ENCODE data around the gene EPC1. TPM values are rescaled to one million over a fixed set of nuclear protein-coding genes. Genes with fewer than 3 reads are reported as not detected.

The EPC1 gene
- total and polyA plus RNA-seq, 2 experiments from 2014 or later = 10.6 to 12.5 TPM

- WGBS, 2 experiments (ENCODE audit: low coverage in 1 of 2, low lambda C conversion rate in 2 of 2, missing lambda C conversion rate in 2 of 2) = 1 to 2% methylated on average over 36 to 45 of the region's 49 CpGs
- Histone ChIP-seq H3K27ac (peak overlapping the region; percentile 100), H3K4me2 (ENCODE audit: unreplicated experiment) (peak overlapping the region; percentile 64), H2AFZ (peak overlapping the region; percentile 71), H3K9me3 (ENCODE audit: low read depth) (no peaks in the 10 kb centered on the region), H3K4me1 (ENCODE audit: insufficient read depth) (peaks cover 22% of the 10 kb centered on the region), H3K79me2 (ENCODE audit: insufficient read depth) (peaks cover 85% of the 10 kb centered on the region), H3K4me3 (peak overlapping the region; percentile 97), H4K20me1 (ENCODE audit: insufficient read depth) (peaks cover 24% of the 10 kb centered on the region), H3K9me2 (ENCODE audit: insufficient read depth) (no peaks in the 10 kb centered on the region), H3K27me3 (replicated peaks; ENCODE audit: insufficient read depth) (no peaks in the 10 kb centered on the region), H3K9ac (peak overlapping the region; percentile 100), H3F3A (ENCODE audit: insufficient read depth) (peaks cover 14% of the 10 kb centered on the region), H3K36me3 (ENCODE audit: low read depth) (peaks cover 10% of the 10 kb centered on the region)
- in situ Hi-C loops (cut with MboI) = no loop called here
- no peak for DNase-seq
- TF ChIP-seq EZH2 (IDR thresholded peaks at IDR 0.05; ENCODE audit: insufficient read depth, poor library complexity, severe bottlenecking) = no peak
- TF ChIP-seq EZH2phosphoT487 (IDR thresholded peaks at IDR 0.05; ENCODE audit: insufficient read depth, low read depth) = no peak
Measured at GRCh38 chr10:32347363-32348022, 535 bp upstream of the EPC1 start.

DNA sequence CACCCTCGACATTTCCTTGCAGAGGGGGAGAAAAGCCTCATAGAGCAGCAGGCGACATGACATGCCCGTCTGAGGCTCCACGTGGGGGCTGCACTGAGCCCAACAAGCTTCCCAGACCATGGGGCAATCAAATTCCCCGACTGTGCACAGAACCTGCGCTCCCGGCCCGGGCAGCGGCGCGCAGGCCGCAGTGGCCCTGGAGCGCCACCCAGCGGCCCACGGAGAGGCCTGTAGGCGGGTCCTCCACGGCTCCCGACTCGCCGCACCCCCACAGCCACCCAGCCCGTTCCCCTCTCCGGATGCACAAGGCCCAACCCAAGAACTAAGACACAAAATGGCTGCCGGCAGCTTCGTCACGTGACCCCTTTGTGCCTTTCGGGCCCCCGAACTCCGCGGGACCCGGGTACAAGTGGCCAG lies 816 bp downstream of the EPC1 start:
- 0 to 1% methylated on average over 28 to 30 of the region's 30 CpGs for WGBS, 2 experiments (ENCODE audit: low coverage in 1 of 2, low lambda C conversion rate in 2 of 2, missing lambda C conversion rate in 2 of 2)
- peaks cover 31% of the 10 kb centered on the region for H3K4me1 ChIP-seq (ENCODE audit: insufficient read depth)
- H3K4me2 ChIP-seq (ENCODE audit: unreplicated experiment) = peak overlapping the region; percentile 100
- peaks cover 10% of the 10 kb centered on the region for H3K36me3 ChIP-seq (ENCODE audit: low read depth)
- H4K20me1 ChIP-seq (ENCODE audit: insufficient read depth) = peaks cover 36% of the 10 kb centered on the region
- DNase-seq = peak; percentile 98
- H3K27ac ChIP-seq = peak overlapping the region; percentile 100
- peaks cover 14% of the 10 kb centered on the region for H3F3A ChIP-seq (ENCODE audit: insufficient read depth)
- peak overlapping the region; percentile 82 for H2AFZ ChIP-seq
- no peak for TF ChIP-seq EZH2 (IDR thresholded peaks at IDR 0.05; ENCODE audit: insufficient read depth, poor library complexity, severe bottlenecking)
- no peak for TF ChIP-seq EZH2phosphoT487 (IDR thresholded peaks at IDR 0.05; ENCODE audit: insufficient read depth, low read depth)
- H3K79me2 ChIP-seq (ENCODE audit: insufficient read depth) = peaks cover 85% of the 10 kb centered on the region
- peak overlapping the region; percentile 100 for H3K9ac ChIP-seq
- no peaks in the 10 kb centered on the region for H3K9me3 ChIP-seq (ENCODE audit: low read depth)
- in situ Hi-C loops (cut with MboI) = no loop called here
- H3K4me3 ChIP-seq = peak overlapping the region; percentile 97
- H3K9me2 ChIP-seq (ENCODE audit: insufficient read depth) = no peaks in the 10 kb centered on the region
- H3K27me3 ChIP-seq (replicated peaks; ENCODE audit: insufficient read depth) = no peaks in the 10 kb centered on the region

GRCh38 chr10:32341596-32341995 lies 5.4 kb downstream of the EPC1 start:
- H3K79me2 ChIP-seq (ENCODE audit: insufficient read depth) = peaks cover 95% of the 10 kb centered on the region
- peaks cover 10% of the 10 kb centered on the region for H3K36me3 ChIP-seq (ENCODE audit: low read depth)
- H3K27ac ChIP-seq = peak overlapping the region; percentile 9; the same call in 1 of the 2 replicates
- H4K20me1 ChIP-seq (ENCODE audit: insufficient read depth) = peaks cover 75% of the 10 kb centered on the region
- H3F3A ChIP-seq (ENCODE audit: insufficient read depth) = peaks cover 14% of the 10 kb centered on the region
- 16 to 20% methylated on average over 1 of the region's 1 CpG for WGBS, 2 experiments (ENCODE audit: low coverage in 1 of 2, low lambda C conversion rate in 2 of 2, missing lambda C conversion rate in 2 of 2)
- no peaks in the 10 kb centered on the region for H3K9me2 ChIP-seq (ENCODE audit: insufficient read depth)
- no peaks in the 10 kb centered on the region for H3K9me3 ChIP-seq (ENCODE audit: low read depth)
- TF ChIP-seq EZH2 (IDR thresholded peaks at IDR 0.05; ENCODE audit: insufficient read depth, poor library complexity, severe bottlenecking) (no peak), EZH2phosphoT487 (IDR thresholded peaks at IDR 0.05; ENCODE audit: insufficient read depth, low read depth) (no peak)
- H3K9ac ChIP-seq = no peak overlapping the region
- no peak overlapping the region for H2AFZ ChIP-seq
- H3K4me1 ChIP-seq (ENCODE audit: insufficient read depth) = peaks cover 32% of the 10 kb centered on the region
- in situ Hi-C loops (cut with MboI) = no loop called here
- peak; percentile 45 for DNase-seq
- no peaks in the 10 kb centered on the region for H3K27me3 ChIP-seq (replicated peaks; ENCODE audit: insufficient read depth)
- H3K4me2 ChIP-seq (ENCODE audit: unreplicated experiment) = peak overlapping the region; percentile 48
- no peak overlapping the region for H3K4me3 ChIP-seq

DNA sequence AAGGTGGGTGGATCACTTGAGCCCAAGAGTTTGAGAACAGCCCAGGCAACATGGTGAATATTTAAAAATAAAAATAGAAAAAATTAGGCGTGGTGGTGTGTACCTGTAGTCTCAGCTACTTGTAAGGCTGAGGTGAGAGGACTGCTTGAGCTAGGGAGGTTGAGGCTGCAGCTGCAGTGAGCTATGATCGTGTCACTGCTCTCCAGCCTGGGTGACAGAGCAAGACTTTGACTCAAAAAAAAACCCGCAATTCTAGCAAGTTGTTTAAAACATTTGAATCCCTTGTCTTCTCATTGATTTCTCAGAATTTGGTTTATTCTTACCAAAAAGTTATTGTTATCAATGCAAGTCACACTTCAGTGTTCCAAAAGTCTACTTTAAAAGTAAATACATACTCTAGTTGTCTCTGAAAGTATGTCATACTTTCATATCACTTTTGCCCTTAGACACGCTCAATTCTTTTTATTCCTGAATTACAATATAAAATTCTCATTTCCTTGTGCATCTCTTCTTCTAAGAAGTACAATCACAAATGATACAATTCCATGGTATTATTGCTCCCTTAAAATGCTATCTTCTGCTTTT lies 6.3 kb downstream of the EPC1 start:
- Histone ChIP-seq H3K9me3 (ENCODE audit: low read depth) (no peaks in the 10 kb centered on the region), H3K27ac (no peak overlapping the region), H3K36me3 (ENCODE audit: low read depth) (peaks cover 10% of the 10 kb centered on the region), H3K9ac (no peak overlapping the region), H3K27me3 (replicated peaks; ENCODE audit: insufficient read depth) (no peaks in the 10 kb centered on the region), H3F3A (ENCODE audit: insufficient read depth) (peaks cover 11% of the 10 kb centered on the region), H3K4me3 (no peak overlapping the region), H2AFZ (no peak overlapping the region), H3K4me1 (ENCODE audit: insufficient read depth) (peaks cover 32% of the 10 kb centered on the region), H3K9me2 (ENCODE audit: insufficient read depth) (no peaks in the 10 kb centered on the region), H3K79me2 (ENCODE audit: insufficient read depth) (peaks cover 100% of the 10 kb centered on the region), H3K4me2 (ENCODE audit: unreplicated experiment) (no peak overlapping the region), H4K20me1 (ENCODE audit: insufficient read depth) (peaks cover 76% of the 10 kb centered on the region)
- 73 to 74% methylated on average over 4 of the region's 4 CpGs for WGBS, 2 experiments (ENCODE audit: low coverage in 1 of 2, low lambda C conversion rate in 2 of 2, missing lambda C conversion rate in 2 of 2)
- no peak for DNase-seq
- in situ Hi-C loops (cut with MboI) = no loop called here
- TF ChIP-seq EZH2 (IDR thresholded peaks at IDR 0.05; ENCODE audit: insufficient read depth, poor library complexity, severe bottlenecking) = no peak
- TF ChIP-seq EZH2phosphoT487 (IDR thresholded peaks at IDR 0.05; ENCODE audit: insufficient read depth, low read depth) = no peak

Data from GM23248 (cell line).